BE2C (cell line): Measurements from ENCODE around the gene LARGE2.

Experiments
- DNase-seq: peaks from one replicate; pipeline ENCODE4 v3.0.0-alpha.2; 2020
- H3K27me3 ChIP-seq: fragments of 250-450 bp; sonication (Bioruptor Pico); 2 replicates; pipeline ENCODE4 v1.5.1; 2020; ENCODE audit warnings: mild to moderate bottlenecking
- H3K36me3 ChIP-seq: fragments of 250-450 bp; sonication (Bioruptor Pico); 2 replicates; pipeline ENCODE4 v1.5.1; 2020; ENCODE audit warnings: mild to moderate bottlenecking
- H3K4me1 ChIP-seq: fragments of 250-450 bp; sonication (Bioruptor Pico); 2 replicates; pipeline ENCODE4 v1.5.1; 2020
- H3K4me3 ChIP-seq: 2 replicates; pipeline ENCODE4 v1.5.1; 2011; ENCODE audit warnings: low read depth, low read length
- H3K9me3 ChIP-seq: fragments of 250-450 bp; sonication (Bioruptor Pico); 2 replicates; pipeline ENCODE4 v1.5.1; 2020
- CTCF ChIP-seq: IDR thresholded peaks from 2 replicates; pipeline ENCODE4 v1.5.1; 2012; ENCODE audit warnings: mild to moderate bottlenecking, low read depth, low read length

Gene LARGE2

GRCh38 chr11:45939836-45940235 is 17.4 kb downstream of the LARGE2 start:
- H3K27me3 ChIP-seq, result no peaks in the 10 kb centered on the region
- no peak overlapping the region for H3K4me3 ChIP-seq
- no peak for DNase-seq
- no peaks in the 10 kb centered on the region for H3K4me1 ChIP-seq
- peaks cover under 1% of the 10 kb centered on the region; the same call in 1 of the 2 replicates for H3K36me3 ChIP-seq
- H3K9me3 ChIP-seq, result no peaks in the 10 kb centered on the region
- TF ChIP-seq CTCF, result no peak

GRCh38 chr11:45941285-45941684 is 18.8 kb downstream of the LARGE2 start:
- Histone ChIP-seq H3K9me3 (no peaks in the 10 kb centered on the region), H3K4me1 (no peaks in the 10 kb centered on the region), H3K4me3 (no peak overlapping the region), H3K36me3 (no peaks in the 10 kb centered on the region), H3K27me3 (no peaks in the 10 kb centered on the region)
- DNase-seq, result no peak
- TF ChIP-seq CTCF, result no peak

GRCh38 chr11:45942381-45942780 is 19.9 kb downstream of the LARGE2 start:
- TF ChIP-seq CTCF, result no peak
- no peak for DNase-seq
- Histone ChIP-seq H3K4me1 (no peaks in the 10 kb centered on the region), H3K9me3 (no peaks in the 10 kb centered on the region), H3K36me3 (peaks cover 3% of the 10 kb centered on the region; the same call in 1 of the 2 replicates), H3K27me3 (no peaks in the 10 kb centered on the region), H3K4me3 (no peak overlapping the region)

- TF ChIP-seq CTCF, result no peak
- no peak overlapping the region for H3K4me3 ChIP-seq
- no peaks in the 10 kb centered on the region for H3K27me3 ChIP-seq
- no peaks in the 10 kb centered on the region for H3K9me3 ChIP-seq
- H3K4me1 ChIP-seq, result no peaks in the 10 kb centered on the region
- H3K36me3 ChIP-seq, result peaks cover 9% of the 10 kb centered on the region
- no peak for DNase-seq
These were observed 23.0 kb downstream of the LARGE2 start for GRCh38 chr11:45945397-45945999.

GRCh38 chr11:45947885-45948284 is 25.4 kb downstream of the LARGE2 start:
- no peak for DNase-seq
- no peak for TF ChIP-seq CTCF
- H3K9me3 ChIP-seq, result no peaks in the 10 kb centered on the region
- H3K27me3 ChIP-seq, result no peaks in the 10 kb centered on the region
- H3K4me3 ChIP-seq, result no peak overlapping the region
- peaks cover 9% of the 10 kb centered on the region for H3K36me3 ChIP-seq
- no peaks in the 10 kb centered on the region for H3K4me1 ChIP-seq

- DNase-seq, result no peak
- H3K36me3 ChIP-seq, result peaks cover 9% of the 10 kb centered on the region
These were observed 25.9 kb downstream of the LARGE2 start for GRCh38 chr11:45948356-45948755.

More at GRCh38 chr11:45948356-45948755, 25.9 kb downstream of the LARGE2 start:
- H3K27me3 ChIP-seq, result no peaks in the 10 kb centered on the region
- no peak overlapping the region for H3K4me3 ChIP-seq
- TF ChIP-seq CTCF, result no peak
- no peaks in the 10 kb centered on the region for H3K9me3 ChIP-seq
- H3K4me1 ChIP-seq, result no peaks in the 10 kb centered on the region
